ENCODE data around the gene MED16.

- TF ChIP-seq GATA2 (IDR thresholded peaks at IDR 0.05; ENCODE audit: low read depth, low read length): no peak
- no peak for TF ChIP-seq GATA3 (IDR thresholded peaks at IDR 0.05; ENCODE audit: low read depth, low read length)
Measured at GRCh38 chr19:899336-900042, 6.5 kb upstream of the MED16 start.
